B cell (primary cell): Measurements from ENCODE around the gene TRIM41. TPM values are rescaled to one million over a fixed set of nuclear protein-coding genes. Genes with fewer than 3 reads are reported as not detected.
"Not testable (repeated sequence)": the region's sequence is repeated elsewhere in the genome, so short reads cannot be mapped to it uniquely, and the experiment has no call there.

ENCODE experiments used
- ATAC-seq: fragments of 200-7000 bp; cut with Tn5 transposase; one replicate; pipeline ENCODE4 v1.10.0; 2021; ENCODE audit warnings: low read depth, mild to moderate bottlenecking, moderate number of reproducible peaks, moderate library complexity
- CTCF ChIA-PET: fragments of 350-600 bp; sonication (Branson Sonifier 250); formaldehyde crosslinking; loops from one replicate; lab custom pipeline; 2021; ENCODE audit warnings: antibody characterized with exemption, inconsistent platforms; lab: Charles Lee
- POLR2A ChIA-PET: fragments of 350-600 bp; sonication (Branson Sonifier 250); formaldehyde crosslinking; loops from one replicate; lab custom pipeline; 2021; ENCODE audit warnings: antibody characterized with exemption; lab: Charles Lee
- DNase-seq: peaks from one replicate; pipeline ENCODE4 v3.0.0; 2013
- H2AFZ ChIP-seq: 2 replicates; pipeline ENCODE4 v1.6.1; 2012; ENCODE audit warnings: mild to moderate bottlenecking, low read depth, low read length; ENCODE audit not compliant: insufficient read depth, poor library complexity, severe bottlenecking
- H3K27ac ChIP-seq, 2 donors: 1 replicate in 1 of 2; 2 replicates in 1 of 2; pipeline ENCODE4 v1.5.1; 2012 to 2013; ENCODE audit warnings: low read length in 2 of 2, mild to moderate bottlenecking in 2 of 2, moderate library complexity in 1 of 2
- H3K27me3 ChIP-seq, 4 experiments: fragments of 200-600 bp in 1 of 4; sonication (generic) in 1 of 4; replicated peaks in 1 of 4; 1 replicate in 2 of 4; 2 replicates in 2 of 4; pipeline versions ENCODE4 v1.6.1 to v1.7.0; 2013 to 2016; ENCODE audit warnings: low read length in 3 of 4, mild to moderate bottlenecking in 2 of 4, mixed read lengths in 1 of 4, moderate library complexity in 1 of 4; ENCODE audit not compliant: insufficient read depth in 4 of 4, control insufficient read depth in 3 of 4; ENCODE audit errors: control extremely low read depth in 1 of 4
- H3K36me3 ChIP-seq, 2 experiments: replicated peaks in 1 of 2; 1 replicate in 1 of 2; 2 replicates in 1 of 2; pipeline versions ENCODE4 v1.6.1 to v1.7.1; 2013; ENCODE audit warnings: low read length in 1 of 2; ENCODE audit not compliant: insufficient read depth in 2 of 2, control insufficient read depth in 1 of 2; ENCODE audit errors: control extremely low read depth in 1 of 2, extremely low read depth in 1 of 2
- H3K4me1 ChIP-seq, 2 donors: fragments of 200-600 bp in 1 of 2; sonication (generic) in 1 of 2; 1 replicate in 1 of 2; 2 replicates in 1 of 2; pipeline versions ENCODE4 v1.5.1 to v1.6.1; 2013 to 2017; ENCODE audit warnings: low read length in 2 of 2; ENCODE audit not compliant: control insufficient read depth in 2 of 2, insufficient read depth in 2 of 2
- H3K4me2 ChIP-seq: replicated peaks from 2 replicates; pipeline ENCODE3; 2012; ENCODE audit warnings: mild to moderate bottlenecking, low read depth, low read length; ENCODE audit not compliant: poor library complexity, severe bottlenecking
- H3K4me3 ChIP-seq, 5 experiments: fragments of 200-600 bp in 1 of 5; sonication (generic) in 1 of 5; 1 replicate in 3 of 5; 2 replicates in 2 of 5; pipeline versions ENCODE4 v1.5.1 to v1.7.0; 2011 to 2016; ENCODE audit warnings: low read length in 4 of 5, mild to moderate bottlenecking in 4 of 5, low read depth in 2 of 5, control low read depth in 1 of 5, moderate library complexity in 1 of 5; ENCODE audit not compliant: insufficient read depth in 1 of 5; ENCODE audit errors: control extremely low read depth in 1 of 5, extremely low read depth in 1 of 5
- H3K79me2 ChIP-seq: fragments of 200-600 bp; sonication (generic); one replicate; pipeline ENCODE4 v1.6.0; 2016; ENCODE audit warnings: low read length; ENCODE audit not compliant: control insufficient read depth, insufficient read depth
- H3K9ac ChIP-seq: fragments of 200-600 bp; sonication (generic); 2 replicates; pipeline ENCODE4 v1.6.1; 2017; ENCODE audit warnings: mild to moderate bottlenecking, low read length, moderate library complexity
- H3K9me3 ChIP-seq, 3 donors: one replicate each; pipeline versions ENCODE4 v1.6.1 to v1.7.1; 2013; ENCODE audit warnings: low read length in 2 of 3; ENCODE audit not compliant: control insufficient read depth in 2 of 3, insufficient read depth in 1 of 3; ENCODE audit errors: control extremely low read depth in 1 of 3
- H4K20me1 ChIP-seq: 2 replicates; pipeline ENCODE4 v1.6.0; 2012; ENCODE audit warnings: mild to moderate bottlenecking, low read length; ENCODE audit not compliant: insufficient read depth, control insufficient read depth, poor library complexity, severe bottlenecking
- H3K27ac Mint-ChIP-seq: one replicate; pipeline ENCODE4 v1.8.0; 2021; ENCODE audit warnings: mixed read lengths
- H3K27me3 Mint-ChIP-seq: one replicate; pipeline ENCODE4 v1.8.0; 2021; ENCODE audit warnings: mixed read lengths
- H3K4me1 Mint-ChIP-seq: one replicate; pipeline ENCODE4 v1.8.0; 2021; ENCODE audit warnings: mixed read lengths
- H3K4me3 Mint-ChIP-seq: one replicate; pipeline ENCODE4 v1.8.0; 2021; ENCODE audit warnings: mixed read lengths
- H3K9me3 Mint-ChIP-seq: one replicate; pipeline ENCODE4 v1.8.0; 2022; ENCODE audit warnings: mixed read lengths; ENCODE audit not compliant: insufficient read depth
- CTCF ChIP-seq: fragments of 200-600 bp; IDR thresholded peaks from one replicate; pipeline ENCODE4 v1.8.0; 2022; ENCODE audit warnings: antibody characterized with exemption, mild to moderate bottlenecking
- EZH2 ChIP-seq: IDR thresholded peaks from 2 replicates; pipeline ENCODE4 v1.6.1; 2012; ENCODE audit warnings: borderline replicate concordance, low read depth, mild to moderate bottlenecking, moderate library complexity, low read length; ENCODE audit not compliant: insufficient read depth, poor library complexity, severe bottlenecking
- WGBS: methylation state at CpG from one replicate; pipeline ENCODE4 v1.1.5; 2013; ENCODE audit warnings: missing lambda C conversion rate; ENCODE audit not compliant: insufficient coverage; 5-methylcytosine and 5-hydroxymethylcytosine counted together
- intact Hi-C: fragments of 100-400 bp; cut with micrococcal nuclease; formaldehyde crosslinking; loops from one replicate; pipeline ENCODE4 v1.10.0; 2022
- polyA plus RNA-seq: library from polyadenylated mRNA; depleted of rRNA; stranded (reverse); fragments of >200 nt; gene quantifications from 2 replicates; pipeline ENCODE4 v1.2.3, GENCODE V29; 2012
- total RNA-seq, 2 donors: library from RNA; stranded (reverse); fragments of 120-200 nt in 1 of 2; gene quantifications; 1 replicate in 1 of 2; 2 replicates in 1 of 2; pipeline versions ENCODE4 v1.2.3 to v1.2.4, GENCODE V29; 2013 to 2022

The TRIM41 gene
- total and polyA plus RNA-seq, 2 donors (not counting 1 experiment from before 2014, with no cell fraction given) = 28.4 to 44.3 TPM

DNA sequence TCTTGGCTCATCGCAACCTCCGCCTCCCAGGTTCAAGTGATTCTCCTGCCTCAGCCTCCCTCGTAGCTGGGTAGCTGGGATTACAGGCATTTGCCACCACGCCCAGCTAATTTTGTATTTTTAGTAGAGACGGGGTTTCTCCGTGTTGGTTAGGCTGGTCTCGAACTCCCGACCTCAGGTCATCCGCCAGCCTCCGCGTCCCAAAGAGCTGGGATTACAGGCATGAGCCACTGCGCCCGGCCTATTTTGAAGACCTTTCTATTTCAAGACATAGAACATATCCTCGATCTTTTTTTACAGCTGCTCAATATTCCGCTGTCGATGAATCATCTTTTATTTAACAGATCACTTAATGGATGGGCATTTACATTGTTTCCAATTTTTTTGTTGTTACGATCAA is 12.4 kb upstream of the TRIM41 start:
- H3K4me3 ChIP-seq, H3K79me2 ChIP-seq, H3K36me3 ChIP-seq, H3K27ac Mint-ChIP-seq, H3K4me3 Mint-ChIP-seq, H3K4me2 ChIP-seq, H3K27ac ChIP-seq, ATAC-seq, H3K9me3 Mint-ChIP-seq, H2AFZ ChIP-seq, DNase-seq, H4K20me1 ChIP-seq, H3K27me3 ChIP-seq, H3K9ac ChIP-seq, POLR2A ChIA-PET: not testable (repeated sequence)
- Histone ChIP-seq H3K9me3 (peaks cover 0 to 14% (median 2%) of the 10 kb centered on the region in 3 donors), H3K4me1 (peaks cover 9 to 20% of the 10 kb centered on the region in 2 donors)
- 85% methylated on average over 11 of the region's 17 CpGs for WGBS
- intact Hi-C loops = loop anchor here (10.0 kb wide), 1 partner anchor 46 kb away; no protein-coding TSS in a partner anchor
- CTCF ChIA-PET = interaction anchor here (0.9 kb wide), 1 partner anchor 37 kb away, joined by 3 read pairs; no protein-coding TSS in a partner anchor
- H3K4me1 Mint-ChIP-seq = peaks cover 24% of the 10 kb centered on the region
- peaks cover 11% of the 10 kb centered on the region for H3K27me3 Mint-ChIP-seq

DNA sequence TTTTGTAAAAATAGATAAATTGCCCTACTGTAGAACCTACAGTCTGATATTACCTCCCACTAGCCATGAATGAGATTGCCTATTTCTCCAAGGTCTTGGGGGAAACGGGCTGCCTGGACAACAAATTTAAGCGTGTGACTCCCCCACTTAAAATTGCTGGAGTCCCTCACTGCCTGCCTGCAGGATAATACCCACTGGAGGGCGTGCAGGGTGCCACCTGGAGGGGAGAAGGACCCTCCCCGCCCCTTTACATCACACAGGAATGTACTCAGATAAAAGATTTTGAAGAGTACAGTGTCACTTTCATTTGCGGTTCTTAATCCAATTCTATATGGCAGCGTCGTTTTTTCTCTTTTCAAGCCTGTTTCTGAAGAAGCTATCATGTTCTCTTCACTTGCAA is 11.9 kb upstream of the TRIM41 start:
- Histone ChIP-seq H3K4me2 (no peak overlapping the region), H3K4me3 (no peak overlapping the region), H3K79me2 (no peaks in the 10 kb centered on the region), H3K36me3 (no peaks in the 10 kb centered on the region), H4K20me1 (peaks cover 7% of the 10 kb centered on the region), H3K9me3 (peaks cover 0 to 14% (median 2%) of the 10 kb centered on the region in 3 donors), H3K27ac (no peak overlapping the region), H3K9ac (no peak overlapping the region), H2AFZ (no peak overlapping the region), H3K4me1 (peaks cover 7 to 20% of the 10 kb centered on the region in 2 donors), H3K27me3 (peaks cover 0 to 3% (median under 1%) of the 10 kb centered on the region in 4 experiments)
- ATAC-seq = no peak
- Mint-ChIP-seq H3K27ac (no peak overlapping the region), H3K27me3 (peaks cover 6% of the 10 kb centered on the region), H3K4me3 (no peak overlapping the region), H3K9me3 (no peaks in the 10 kb centered on the region), H3K4me1 (peaks cover 21% of the 10 kb centered on the region)
- 60% methylated on average over 1 of the region's 7 CpGs for WGBS
- TF ChIP-seq CTCF (no peak), EZH2 (no peak)
- DNase-seq = no peak
- POLR2A ChIA-PET = no interaction called here
- CTCF ChIA-PET = no interaction called here
- intact Hi-C loops = loop anchor here (10.0 kb wide), 1 partner anchor 46 kb away; no protein-coding TSS in a partner anchor
